WTC11 (cell line): ENCODE results near the gene NELL1. TPM values are rescaled to one million over a fixed set of nuclear protein-coding genes. Genes with fewer than 3 reads are reported as not detected.

Experiments used
- ATAC-seq: fragments of 200-7000 bp; cut with Tn5 transposase; 2 replicates; pipeline ENCODE4 v1.10.0; 2021; ENCODE audit warnings: mild to moderate bottlenecking, moderate library complexity
- CTCF ChIA-PET: fragments of 300-600 bp; sonication (Branson Sonifier 250); formaldehyde crosslinking; loops from one replicate; lab custom pipeline; 2021; ENCODE audit warnings: antibody characterized with exemption; lab: Charles Lee
- POLR2A ChIA-PET: fragments of 350-600 bp; sonication (Branson Sonifier 250); formaldehyde crosslinking; loops from one replicate; lab custom pipeline; 2021; ENCODE audit warnings: antibody characterized with exemption; lab: Charles Lee
- DNase-seq: peaks from one replicate; pipeline ENCODE4 v3.0.0; 2021; ENCODE audit warnings: low spot score
- H3K27ac Mint-ChIP-seq: 2 replicates; pipeline ENCODE4 v1.8.0; 2021; ENCODE audit warnings: mixed read lengths
- H3K27me3 Mint-ChIP-seq: 2 replicates; pipeline ENCODE4 v1.8.0; 2021; ENCODE audit warnings: low read depth, mild to moderate bottlenecking, moderate library complexity, mixed read lengths
- H3K36me3 Mint-ChIP-seq: 2 replicates; pipeline ENCODE4 v1.8.0; 2021; ENCODE audit warnings: mixed read lengths
- H3K4me1 Mint-ChIP-seq: 2 replicates; pipeline ENCODE4 v1.8.0; 2022; ENCODE audit warnings: mixed read lengths
- H3K4me3 Mint-ChIP-seq: 2 replicates; pipeline ENCODE4 v1.8.0; 2021; ENCODE audit warnings: mild to moderate bottlenecking, moderate library complexity, mixed read lengths
- H3K9me3 Mint-ChIP-seq: 2 replicates; pipeline ENCODE4 v1.8.0; 2021; ENCODE audit warnings: mixed read lengths
- AR ChIP-seq: fragments of 250-450 bp; sonication (Bioruptor Pico); IDR thresholded peaks from 2 replicates; pipeline ENCODE4 v1.9.0; 2021; ENCODE audit warnings: mild to moderate bottlenecking
- ATF1 ChIP-seq: sonication (generic); formaldehyde crosslinking; IDR thresholded peaks from 2 replicates; pipeline ENCODE4 v1.8.1; 2023; ENCODE audit warnings: mild to moderate bottlenecking, moderate library complexity, missing genetic modification reagents
- EMX1 ChIP-seq: fragments of 250-450 bp; sonication (Bioruptor Pico); IDR thresholded peaks from 2 replicates; pipeline ENCODE4 v1.8.0; 2021; ENCODE audit warnings: mild to moderate bottlenecking
- ERG ChIP-seq: fragments of 250-450 bp; sonication (Bioruptor Pico); IDR thresholded peaks from 2 replicates; pipeline ENCODE4 v1.8.0; 2021; ENCODE audit warnings: mild to moderate bottlenecking
- ESRRA ChIP-seq: sonication (generic); formaldehyde crosslinking; IDR thresholded peaks from 2 replicates; pipeline ENCODE4 v1.8.1; 2022; ENCODE audit warnings: mild to moderate bottlenecking, missing genetic modification reagents, borderline replicate concordance
- FOXK1 ChIP-seq: sonication (generic); formaldehyde crosslinking; IDR thresholded peaks from 2 replicates; pipeline ENCODE4 v1.8.0; 2022; ENCODE audit warnings: mild to moderate bottlenecking, moderate library complexity, missing genetic modification reagents
- GABPB1 ChIP-seq: sonication (generic); formaldehyde crosslinking; IDR thresholded peaks from 2 replicates; pipeline ENCODE4 v1.8.1; 2023; ENCODE audit warnings: mild to moderate bottlenecking, missing genetic modification reagents
- GRHL2 ChIP-seq: fragments of 250-450 bp; sonication (Bioruptor Pico); IDR thresholded peaks from 2 replicates; pipeline ENCODE4 v1.8.0; 2022; ENCODE audit warnings: mild to moderate bottlenecking, moderate library complexity; ENCODE audit not compliant: insufficient replicate concordance, severe bottlenecking
- GTF2I ChIP-seq: fragments of 250-450 bp; sonication (Bioruptor Pico); conservative IDR thresholded peaks from 2 replicates; pipeline ENCODE4 v1.4.0; 2021; ENCODE audit warnings: mild to moderate bottlenecking
- HMGXB4 ChIP-seq: sonication (generic); formaldehyde crosslinking; IDR thresholded peaks from 2 replicates; pipeline ENCODE4 v1.8.1; 2023; ENCODE audit warnings: mild to moderate bottlenecking, moderate library complexity, missing genetic modification reagents
- MLX ChIP-seq: sonication (generic); formaldehyde crosslinking; IDR thresholded peaks from 2 replicates; pipeline ENCODE4 v1.8.1; 2023; ENCODE audit warnings: mild to moderate bottlenecking, missing genetic modification reagents, moderate library complexity
- NR2C2 ChIP-seq: sonication (generic); formaldehyde crosslinking; IDR thresholded peaks from 2 replicates; pipeline ENCODE4 v1.8.0; 2022; ENCODE audit warnings: mild to moderate bottlenecking, missing genetic modification reagents
- PREB ChIP-seq: sonication (generic); formaldehyde crosslinking; IDR thresholded peaks from 2 replicates; pipeline ENCODE4 v1.8.1; 2022; ENCODE audit warnings: mild to moderate bottlenecking, missing genetic modification reagents, moderate library complexity, borderline replicate concordance
- SMAD4 ChIP-seq: sonication (generic); formaldehyde crosslinking; IDR thresholded peaks from 2 replicates; pipeline ENCODE4 v1.8.0; 2022; ENCODE audit warnings: mild to moderate bottlenecking, missing genetic modification reagents
- SOX15 ChIP-seq: fragments of 250-450 bp; sonication (Bioruptor Pico); IDR thresholded peaks from 2 replicates; pipeline ENCODE4 v1.9.0; 2021; ENCODE audit warnings: mild to moderate bottlenecking
- TEAD1 ChIP-seq: sonication (generic); formaldehyde crosslinking; IDR thresholded peaks from 2 replicates; pipeline ENCODE4 v1.8.0; 2022; ENCODE audit warnings: mild to moderate bottlenecking, missing genetic modification reagents
- ZNF121 ChIP-seq: sonication (generic); formaldehyde crosslinking; IDR thresholded peaks from 2 replicates; pipeline ENCODE4 v1.8.0; 2023; ENCODE audit warnings: missing genetic modification reagents
- ZNF416 ChIP-seq: fragments of 250-450 bp; sonication (Bioruptor Pico); IDR thresholded peaks from 2 replicates; pipeline ENCODE4 v1.9.0; 2021; ENCODE audit warnings: mild to moderate bottlenecking, inconsistent platforms
- ZNF512 ChIP-seq: sonication (generic); formaldehyde crosslinking; IDR thresholded peaks from 2 replicates; pipeline ENCODE4 v1.8.1; 2022; ENCODE audit warnings: missing genetic modification reagents, borderline replicate concordance
- total RNA-seq: library from RNA; stranded (reverse); gene quantifications from 3 replicates; pipeline ENCODE4 v1.2.3, GENCODE V29; 2021

The NELL1 gene
- total RNA-seq, 1 experiment from 2014 or later, result 1.8 TPM

- TF ChIP-seq FOXK1 (CRISPR knock-in tag), result no peak
These were observed 615.7 kb downstream of the NELL1 start (continued) for GRCh38 chr11:21285104-21285503.

- peaks cover 11% of the 10 kb centered on the region; the same call in 1 of the 2 replicates for H3K4me1 Mint-ChIP-seq
- peaks cover 22% of the 10 kb centered on the region for H3K36me3 Mint-ChIP-seq
- TF ChIP-seq ESRRA (CRISPR knock-in tag) (no peak), ZNF416 (CRISPR knock-in tag) (no peak), PREB (CRISPR knock-in tag) (no peak), MLX (CRISPR knock-in tag) (no peak), GTF2I (CRISPR knock-in tag) (no peak), ZNF121 (CRISPR knock-in tag) (no peak), SMAD4 (no peak), ZNF512 (no peak), HMGXB4 (CRISPR knock-in tag) (no peak), NR2C2 (CRISPR knock-in tag) (no peak), GABPB1 (CRISPR knock-in tag) (no peak), SOX15 (CRISPR knock-in tag) (no peak), EMX1 (CRISPR knock-in tag) (no peak), GRHL2 (no peak), ERG (CRISPR knock-in tag) (no peak), AR (CRISPR knock-in tag) (no peak), ATF1 (CRISPR knock-in tag) (no peak), TEAD1 (CRISPR knock-in tag) (no peak)
- H3K27me3 Mint-ChIP-seq, result no peaks in the 10 kb centered on the region
- peak overlapping the region; percentile 33 for H3K27ac Mint-ChIP-seq
- H3K9me3 Mint-ChIP-seq, result peaks cover 30% of the 10 kb centered on the region
- no peak overlapping the region for H3K4me3 Mint-ChIP-seq
- peak; percentile 21 for DNase-seq
- POLR2A ChIA-PET, result no interaction called here
- peak; percentile 57 for ATAC-seq
- CTCF ChIA-PET, result no interaction called here
These were observed 620.3 kb downstream of the NELL1 start for GRCh38 chr11:21289686-21290085.
